Stimulated activated CD4-positive, alpha-beta T cell treated with anti-CD3 and anti-CD28 coated beads, TNF-alpha, amount 100 ng/mL, for 24 hours (primary cell): ENCODE data around the gene OVOL1.

ENCODE experiments used
- DNase-seq, 3 experiments: peaks; one replicate each; pipeline ENCODE4 v3.0.0-alpha.2; 2020; ENCODE audit warnings: low read depth in 3 of 3

OVOL1 gene

DNA sequence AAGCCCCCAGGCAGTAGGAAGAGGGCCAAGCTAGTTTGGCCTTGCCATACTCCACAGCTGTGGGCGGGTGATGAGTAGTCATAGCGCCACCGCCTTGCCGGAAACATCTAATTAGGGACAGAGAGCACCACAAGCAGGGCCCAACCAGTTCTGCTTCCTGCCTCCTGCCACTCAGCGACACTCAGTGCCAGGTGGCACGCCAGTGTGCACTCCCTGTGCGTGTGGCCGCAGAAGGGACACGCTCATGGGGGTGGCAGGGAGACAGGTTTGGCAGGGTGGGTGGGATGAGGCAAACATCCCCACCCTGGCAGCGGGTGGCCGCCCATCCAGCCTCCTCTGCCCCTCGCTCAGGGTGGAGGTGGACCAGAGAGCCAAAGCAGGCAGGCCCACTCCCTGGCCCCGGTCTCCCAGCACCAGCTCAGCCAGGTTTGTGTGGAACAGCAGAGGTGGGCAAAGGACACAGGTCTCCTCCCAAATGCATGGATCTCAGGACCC is 4.9 kb downstream of the OVOL1 start:
- peak in 1 of 3 experiments; percentile 59 for DNase-seq

DNA sequence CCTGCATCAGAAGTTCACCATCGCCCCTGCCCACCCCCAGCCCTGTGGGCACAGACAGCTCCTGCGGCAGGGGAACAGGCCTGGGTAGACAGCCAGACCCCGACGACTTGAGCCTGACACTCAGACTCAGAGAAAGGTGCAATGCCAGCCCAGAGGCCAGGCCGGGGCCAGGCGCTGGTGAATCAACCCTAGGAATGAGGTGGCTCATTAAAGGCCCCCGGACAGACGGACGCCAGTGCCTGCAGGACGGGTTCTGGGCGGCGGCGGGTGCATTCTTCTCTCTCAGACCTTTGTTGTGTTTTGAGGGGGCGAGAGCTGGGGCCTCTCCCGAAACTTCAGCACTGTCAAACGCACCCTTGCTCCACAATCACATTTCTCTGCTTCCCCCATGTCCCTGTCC is 5.6 kb downstream of the OVOL1 start:
- DNase-seq = no peak

GRCh38 chr11:65793144-65793581 is 6.3 kb downstream of the OVOL1 start:
- DNase-seq = no peak

DNA sequence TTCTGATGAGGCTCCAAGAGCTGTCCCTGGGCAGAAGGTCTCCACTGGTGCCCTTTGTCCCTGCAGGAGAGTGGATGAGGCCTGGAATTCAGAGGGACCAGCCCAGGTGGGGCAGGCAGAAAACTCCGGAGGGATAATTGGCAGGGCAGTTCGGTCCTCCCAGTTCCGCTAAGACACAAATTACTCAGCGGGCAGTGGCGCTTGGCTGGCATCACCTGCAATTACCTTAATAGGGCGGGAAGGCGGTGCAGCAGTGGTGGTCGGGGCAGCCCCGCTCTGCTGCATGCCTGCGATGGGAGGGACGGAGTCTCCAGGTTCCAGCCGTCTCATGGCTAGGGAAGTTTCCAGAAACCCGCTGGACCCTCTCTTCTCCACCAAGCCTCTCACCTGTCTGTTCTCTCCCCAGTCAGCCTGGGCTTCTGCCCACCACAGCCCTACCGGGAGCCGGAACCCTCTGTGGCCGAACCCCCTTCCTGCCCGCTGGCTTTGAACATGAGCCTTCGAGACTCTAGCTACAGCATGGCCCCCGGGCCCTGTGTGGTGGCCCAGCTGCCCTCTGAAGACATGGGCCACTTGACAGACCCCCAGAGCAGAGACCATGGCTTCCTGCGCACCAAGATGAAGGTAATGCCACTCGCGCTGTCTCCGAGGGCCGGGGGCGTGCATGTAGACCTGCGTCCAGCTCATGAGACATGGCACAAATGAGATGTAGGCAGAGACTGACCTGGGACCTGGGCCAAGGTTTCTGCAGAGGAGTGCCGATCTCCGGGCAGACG is 7.0 kb downstream of the OVOL1 start:
- DNase-seq = no peak

DNA sequence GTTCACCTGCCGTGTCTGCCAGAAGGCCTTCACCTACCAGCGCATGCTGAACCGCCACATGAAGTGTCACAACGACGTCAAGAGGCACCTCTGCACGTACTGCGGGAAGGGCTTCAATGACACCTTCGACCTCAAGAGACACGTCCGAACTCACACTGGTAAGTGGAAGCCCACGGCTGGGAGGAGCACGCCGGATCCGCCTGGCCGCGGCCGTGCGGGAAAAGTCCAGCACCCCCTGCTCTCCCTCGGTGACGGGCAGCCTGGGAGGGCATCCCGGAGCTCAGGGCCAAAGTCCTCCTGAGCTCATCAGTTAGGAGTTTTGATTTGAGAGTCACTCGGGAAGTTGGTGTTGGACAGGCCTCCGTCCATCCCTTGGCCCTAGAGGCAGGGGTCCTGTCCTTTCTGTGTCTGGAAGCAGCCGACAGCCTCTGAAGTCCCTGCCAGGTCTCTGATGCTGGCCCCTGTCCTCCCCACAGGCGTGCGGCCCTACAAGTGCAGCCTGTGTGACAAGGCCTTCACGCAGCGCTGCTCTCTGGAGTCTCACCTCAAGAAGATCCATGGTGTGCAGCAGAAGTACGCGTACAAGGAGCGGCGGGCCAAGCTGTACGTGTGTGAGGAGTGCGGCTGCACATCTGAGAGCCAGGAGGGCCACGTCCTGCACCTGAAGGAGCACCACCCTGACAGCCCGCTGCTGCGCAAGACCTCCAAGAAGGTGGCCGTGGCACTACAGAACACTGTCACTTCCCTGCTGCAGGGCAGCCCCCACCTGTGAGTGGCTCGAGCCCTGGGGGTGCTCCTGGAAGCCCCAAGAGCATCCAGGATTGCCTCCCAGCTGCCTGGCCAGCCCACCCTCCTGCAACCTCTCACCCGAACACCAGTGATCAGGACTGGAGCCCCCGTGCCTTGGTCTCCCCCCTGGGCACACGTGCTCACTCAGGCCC is 8.0 kb downstream of the OVOL1 start:
- no peak for DNase-seq

DNA sequence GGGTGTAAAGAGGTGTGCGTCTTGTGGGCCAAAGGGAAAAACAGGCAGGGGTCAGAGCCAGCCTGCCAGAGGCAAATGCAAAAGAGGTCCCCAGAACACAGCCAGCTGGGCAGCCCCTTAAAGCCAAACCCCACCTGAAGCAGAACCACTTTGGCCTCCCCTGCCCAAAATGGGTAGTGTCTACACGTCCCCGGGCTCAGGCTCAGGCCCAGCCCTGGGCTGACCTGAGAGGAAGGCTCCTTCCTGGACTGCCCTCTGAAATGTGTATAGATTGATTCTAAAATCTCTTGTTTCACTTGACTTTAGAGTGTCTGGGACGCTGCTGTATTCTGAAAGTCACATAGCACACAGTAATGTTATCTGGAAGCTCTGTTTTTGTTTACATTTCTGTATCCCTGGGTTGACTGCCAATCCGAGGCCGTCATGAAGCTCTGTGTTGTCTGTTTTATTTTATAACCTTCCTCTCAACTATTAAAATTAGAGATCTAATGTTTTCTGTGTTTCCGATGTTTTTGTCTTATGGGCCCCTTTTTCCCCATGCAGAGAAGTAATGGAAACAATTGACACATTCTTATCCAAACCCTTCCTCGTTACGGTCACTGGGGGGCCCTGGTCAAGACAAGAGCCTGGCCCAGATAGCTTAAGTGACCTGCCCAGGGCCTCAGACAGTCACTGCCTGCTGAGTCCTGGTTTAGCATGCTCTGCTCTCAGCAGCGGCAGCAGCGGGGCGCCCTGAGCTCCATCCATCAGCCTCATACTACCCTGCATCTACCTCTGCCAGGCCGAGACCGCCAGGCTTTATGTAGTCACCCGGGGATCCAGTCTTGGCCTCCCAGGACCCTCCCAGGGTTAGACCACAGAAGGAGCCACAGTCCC is 10.1 kb downstream of the OVOL1 start:
- DNase-seq = no peak

DNA sequence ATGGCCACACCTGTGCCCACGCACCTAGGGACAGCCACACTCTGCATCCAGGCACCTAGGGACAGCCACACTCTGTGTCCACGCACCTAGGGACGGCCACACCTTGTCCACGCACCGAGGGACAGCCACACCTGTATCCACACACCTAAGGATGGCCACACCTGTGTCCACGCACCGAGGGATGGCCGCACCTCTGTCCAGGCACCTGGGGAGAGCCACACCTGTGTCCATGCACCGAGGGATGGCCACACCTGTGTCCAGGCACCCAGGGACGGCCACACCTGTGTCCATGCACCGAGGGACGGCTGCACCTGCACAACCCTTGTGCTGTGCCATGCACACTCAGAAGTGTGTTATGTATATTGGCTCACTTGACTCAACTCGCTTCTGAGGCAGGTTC is 10.8 kb downstream of the OVOL1 start:
- DNase-seq = no peak

DNA sequence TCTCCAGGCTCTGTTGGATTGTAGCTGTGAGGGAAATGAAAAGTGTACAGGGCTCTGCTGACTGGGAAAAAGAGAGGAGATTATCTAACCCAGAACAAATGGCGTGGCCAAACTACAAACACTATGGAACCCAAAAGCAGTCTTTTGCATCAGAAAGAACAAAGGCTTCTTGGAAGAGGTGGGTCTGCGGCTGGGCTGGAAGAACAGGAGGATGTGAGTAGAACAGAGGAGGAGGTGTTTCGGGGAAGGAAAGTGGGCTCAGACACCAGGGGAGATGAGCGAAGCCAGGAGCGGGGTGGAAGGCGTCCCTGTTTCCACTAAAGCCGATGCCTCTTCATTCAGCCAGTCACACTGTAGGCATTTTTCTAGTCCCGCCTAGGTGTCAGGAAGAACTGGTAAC is 12.0 kb downstream of the OVOL1 start:
- no peak for DNase-seq

- no peak for DNase-seq
These were observed 14.5 kb downstream of the OVOL1 start for GRCh38 chr11:65801153-65801987.

- no peak for DNase-seq
These were observed 16.0 kb downstream of the OVOL1 start for GRCh38 chr11:65802841-65803240.

GRCh38 chr11:65803797-65804492 is 17.1 kb downstream of the OVOL1 start:
- no peak for DNase-seq

GRCh38 chr11:65806979-65807378 is 20.1 kb downstream of the OVOL1 start:
- DNase-seq = no peak

- no peak for DNase-seq
These were observed 22.0 kb downstream of the OVOL1 start for GRCh38 chr11:65808744-65809341.

DNA sequence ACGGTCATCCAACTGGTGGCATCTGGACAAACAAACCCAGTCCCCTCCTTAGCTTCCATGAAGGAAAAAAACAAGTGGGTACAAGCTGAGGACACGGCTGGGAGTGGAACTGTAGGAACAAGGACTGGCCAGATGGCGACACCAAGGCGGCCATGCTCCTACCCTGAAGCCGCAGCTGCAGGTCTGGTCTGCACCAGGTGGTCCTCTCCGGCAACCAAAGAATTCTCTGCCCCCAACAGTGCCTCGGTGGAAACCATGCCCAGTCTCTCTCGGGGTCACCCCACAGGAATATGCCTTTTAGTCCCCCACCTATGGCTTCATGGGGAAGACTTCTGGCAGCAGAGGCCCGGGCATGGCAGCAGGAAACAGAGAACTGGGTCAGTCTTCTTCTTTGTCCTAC is 22.6 kb downstream of the OVOL1 start:
- DNase-seq = no peak

DNA sequence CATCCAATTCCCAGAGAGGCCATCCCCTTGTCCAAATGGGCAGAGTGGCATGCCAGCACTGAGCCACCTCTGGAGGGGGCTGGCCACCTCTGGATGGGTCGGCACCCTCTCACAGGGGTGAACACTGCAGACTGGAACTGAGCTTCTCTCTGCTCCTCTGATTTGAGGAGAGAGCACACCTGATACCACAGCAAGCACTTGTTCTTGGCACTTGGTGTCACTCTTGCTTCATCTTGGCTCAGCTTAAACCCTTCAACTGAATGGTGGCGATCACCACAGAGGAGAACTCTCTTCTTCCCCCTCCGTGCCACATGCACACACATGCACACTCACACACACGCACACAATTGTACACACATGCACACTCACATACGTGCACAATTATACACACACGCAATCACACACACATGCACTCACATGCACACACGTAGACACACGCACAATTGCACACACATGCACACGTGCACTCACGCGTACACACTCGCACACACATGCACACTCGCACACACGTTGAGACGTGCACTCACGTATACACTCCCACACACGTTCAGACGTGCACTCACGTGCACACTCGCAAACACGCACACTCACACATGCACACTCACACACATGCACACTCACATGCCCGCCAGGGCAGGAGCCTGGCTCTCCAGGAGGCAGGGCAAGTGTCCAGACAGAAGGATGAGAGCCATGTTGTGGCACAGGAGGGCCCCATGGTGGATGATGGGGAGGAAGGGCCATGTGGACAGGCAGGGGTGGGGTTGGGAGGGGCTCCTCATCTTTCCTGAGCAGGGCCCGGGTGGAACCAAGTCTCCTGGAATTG is 23.4 kb downstream of the OVOL1 start:
- DNase-seq = no peak

- DNase-seq = no peak
These were observed 25.1 kb downstream of the OVOL1 start for GRCh38 chr11:65811764-65812475.

DNA sequence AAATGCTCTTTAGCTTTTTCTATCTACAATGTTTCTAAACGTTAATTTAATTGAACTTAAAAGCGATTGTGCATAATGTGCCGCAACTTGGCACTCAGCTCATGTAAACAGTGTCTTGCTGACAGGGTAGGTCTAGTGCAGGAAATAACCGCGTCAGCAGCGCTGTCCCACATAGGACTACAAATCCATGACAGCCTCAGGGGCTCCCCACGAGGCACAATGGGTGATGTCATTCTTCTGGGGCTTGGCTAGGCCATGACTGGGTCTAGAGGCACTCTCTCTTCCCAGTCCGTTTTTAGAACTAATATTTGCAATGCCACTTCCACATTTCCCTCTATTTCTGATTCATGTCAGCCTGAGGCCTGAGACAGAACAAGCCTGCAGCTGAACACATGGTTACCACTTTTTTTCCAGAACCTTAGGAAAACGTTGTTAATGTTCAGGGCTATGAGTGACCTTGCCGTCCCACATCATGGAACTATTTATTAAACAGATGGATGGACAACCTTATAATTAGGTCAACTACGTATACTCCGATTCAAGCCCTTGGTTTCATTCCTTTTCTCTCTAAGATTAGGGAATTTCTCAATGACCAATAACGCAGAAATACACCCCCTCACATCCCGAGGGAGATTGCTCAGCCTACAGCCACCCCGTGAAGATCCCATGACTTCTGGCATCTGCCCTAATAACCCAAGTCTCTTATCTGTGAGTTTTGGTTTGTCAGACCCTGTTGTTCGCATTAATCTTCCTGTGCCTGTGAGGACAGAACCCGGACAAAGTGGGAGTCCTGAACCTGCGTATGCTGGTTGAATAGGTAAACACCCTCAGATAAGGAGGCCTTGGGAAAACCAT is 27.5 kb downstream of the OVOL1 start:
- no peak for DNase-seq
